Measurements from ENCODE around the gene EIF4EBP2.
A peak's percentile ranks its signal among the peaks of the same experiment; 100 is the strongest.

The EIF4EBP2 gene
- 81.5 to 144 reads per million in 2 experiments for total RNA-seq

DNA sequence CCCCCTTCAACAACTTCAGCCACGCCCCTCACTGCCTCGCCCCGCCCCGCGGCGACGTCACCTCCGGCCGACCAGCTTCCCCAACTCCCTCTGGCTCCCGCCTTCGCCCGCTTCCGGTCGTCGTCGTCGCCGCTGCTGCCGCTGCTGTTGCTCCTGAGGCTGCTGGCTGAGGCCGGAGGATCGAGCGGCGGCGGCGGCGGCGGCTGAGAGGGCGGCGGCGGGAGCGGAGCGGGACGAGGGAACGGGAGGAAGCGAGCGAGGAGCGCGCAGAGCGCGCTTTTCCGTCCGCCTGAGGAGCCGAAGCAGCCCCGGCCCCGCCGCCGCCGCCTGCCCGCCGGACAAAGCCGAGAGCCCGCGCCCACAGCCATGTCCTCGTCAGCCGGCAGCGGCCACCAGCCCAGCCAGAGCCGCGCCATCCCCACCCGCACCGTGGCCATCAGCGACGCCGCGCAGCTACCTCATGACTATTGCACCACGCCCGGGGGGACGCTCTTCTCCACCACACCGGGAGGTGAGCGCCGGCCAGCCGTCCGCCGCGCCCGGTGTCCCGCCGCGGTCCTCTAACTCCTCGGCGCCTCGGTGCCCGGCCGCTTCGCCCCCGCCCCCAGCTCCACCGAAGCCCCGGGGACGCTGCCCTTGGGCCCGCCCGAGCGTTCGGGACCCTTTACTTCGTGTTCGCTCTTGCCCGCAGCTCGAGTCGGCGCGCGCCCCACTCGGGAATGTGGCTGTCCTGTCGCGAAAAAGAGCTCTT, at the start of gene EIF4EBP2:
EIF4EBP2 (plus strand) TSS at position 110 of the 751 bp plus-strand sequence; CDS start at position 367, 257 bp downstream.
- DNase-seq (ENCODE audit: low read depth), result peak; percentile 98

DNA sequence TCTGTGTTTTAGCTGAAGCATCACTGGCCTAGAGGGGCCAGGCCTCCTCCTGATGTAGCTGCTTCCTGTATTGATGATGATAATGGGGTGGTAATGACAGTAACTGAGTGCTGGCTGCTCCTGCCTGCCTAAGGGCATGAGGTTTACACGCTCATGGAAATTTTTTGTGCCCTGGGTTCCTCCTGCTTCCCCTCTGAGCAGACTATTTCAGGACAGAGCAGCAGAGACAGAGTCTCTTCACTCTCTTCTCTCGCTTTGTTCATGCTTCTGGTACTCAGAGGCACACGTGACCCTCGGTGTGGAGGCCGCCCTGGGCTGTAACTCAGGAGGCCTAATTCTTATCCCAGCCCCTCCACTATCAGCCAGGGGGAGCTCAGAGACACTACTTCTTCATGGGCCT, 49.4 kb upstream of the EIF4EBP2 start:
- DNase-seq (ENCODE audit: low read depth), result no peak

- no peak for DNase-seq (ENCODE audit: low read depth)
Observed at GRCh38 chr10:70355051-70356021, 48.6 kb upstream of the EIF4EBP2 start.

DNA sequence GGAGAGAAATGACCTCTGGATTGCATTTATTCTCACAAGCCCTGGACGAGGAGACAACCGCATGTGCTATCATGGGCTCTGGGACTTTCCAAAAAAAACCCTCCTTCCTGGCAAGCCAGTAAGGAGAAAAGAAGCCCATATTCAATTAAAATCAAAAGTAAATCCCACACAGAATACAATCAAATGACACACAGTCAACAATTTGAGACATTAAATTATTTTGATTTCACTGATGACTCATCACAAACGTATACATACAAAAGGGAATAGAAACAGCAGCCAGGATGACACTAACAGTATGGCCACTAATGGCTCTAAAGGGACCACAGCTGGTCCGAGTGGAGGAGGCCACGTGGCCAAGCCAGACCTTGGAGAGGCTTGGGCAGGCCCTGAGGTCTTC, 46.4 kb upstream of the EIF4EBP2 start:
- DNase-seq (ENCODE audit: low read depth), result no peak

DNA sequence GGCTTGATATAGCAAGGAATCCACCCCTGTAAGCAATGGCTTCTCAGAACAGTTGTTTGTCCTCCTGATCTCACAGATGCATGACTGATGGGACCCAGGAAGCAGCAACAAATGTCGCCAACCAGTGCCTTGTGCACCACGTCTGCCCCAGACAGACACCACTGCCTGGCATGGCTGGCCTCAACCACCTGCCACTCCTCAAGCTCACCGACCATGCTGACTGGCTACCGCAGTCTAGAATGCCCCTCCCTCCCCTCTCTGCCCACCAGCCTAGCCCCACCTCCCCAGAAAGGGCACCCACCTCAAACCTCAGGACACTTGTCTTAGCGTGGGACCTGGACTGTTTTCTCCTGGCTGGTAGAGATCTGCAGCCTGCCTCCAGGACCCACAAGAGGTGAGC, 45.5 kb upstream of the EIF4EBP2 start:
- DNase-seq (ENCODE audit: low read depth), result no peak

GRCh38 chr10:70359017-70359550, 44.9 kb upstream of the EIF4EBP2 start:
- no peak for DNase-seq (ENCODE audit: low read depth)

DNA sequence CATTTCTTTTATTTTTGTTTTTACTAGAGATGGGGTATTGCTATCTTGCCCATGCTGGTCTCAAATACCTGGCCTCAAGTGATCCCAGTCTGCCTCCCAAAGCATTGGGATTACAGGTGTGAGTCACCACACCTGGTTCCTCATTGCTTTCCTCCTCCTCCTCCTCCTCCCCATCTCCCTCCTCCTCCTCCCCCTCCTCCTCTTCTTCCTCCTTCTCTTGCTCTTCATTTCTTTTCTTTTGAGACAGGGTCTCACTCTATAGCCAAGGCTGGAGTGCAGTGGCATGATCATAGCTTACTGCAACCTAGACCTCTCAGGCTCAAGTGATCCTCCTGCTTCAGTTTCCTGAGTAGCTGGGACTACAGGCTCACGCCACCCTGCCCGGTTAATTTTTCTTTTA, 43.7 kb upstream of the EIF4EBP2 start:
- no peak for DNase-seq (ENCODE audit: low read depth)

- DNase-seq (ENCODE audit: low read depth), result no peak
Observed at GRCh38 chr10:70362328-70362727, 41.6 kb upstream of the EIF4EBP2 start.

DNA sequence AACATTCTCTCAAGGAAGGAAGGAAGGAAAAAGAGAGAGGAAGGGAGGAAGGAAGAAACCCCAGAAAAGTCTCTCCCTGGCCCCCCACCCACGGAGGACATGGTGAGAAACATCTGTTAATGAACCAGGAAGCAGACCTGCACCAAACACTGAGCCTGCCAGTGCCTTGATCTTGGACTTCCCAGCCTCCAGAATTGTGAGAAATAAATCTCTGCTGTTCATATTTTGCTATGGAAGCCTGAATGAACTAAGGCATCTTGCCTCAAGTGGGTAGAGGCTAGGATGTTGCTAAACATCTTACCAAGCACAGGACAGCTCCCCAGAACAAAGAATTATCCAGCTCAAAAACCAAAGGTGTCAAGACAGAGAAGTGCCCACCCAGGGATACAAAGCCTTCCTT, 40.7 kb upstream of the EIF4EBP2 start:
- no peak for DNase-seq (ENCODE audit: low read depth)

DNA sequence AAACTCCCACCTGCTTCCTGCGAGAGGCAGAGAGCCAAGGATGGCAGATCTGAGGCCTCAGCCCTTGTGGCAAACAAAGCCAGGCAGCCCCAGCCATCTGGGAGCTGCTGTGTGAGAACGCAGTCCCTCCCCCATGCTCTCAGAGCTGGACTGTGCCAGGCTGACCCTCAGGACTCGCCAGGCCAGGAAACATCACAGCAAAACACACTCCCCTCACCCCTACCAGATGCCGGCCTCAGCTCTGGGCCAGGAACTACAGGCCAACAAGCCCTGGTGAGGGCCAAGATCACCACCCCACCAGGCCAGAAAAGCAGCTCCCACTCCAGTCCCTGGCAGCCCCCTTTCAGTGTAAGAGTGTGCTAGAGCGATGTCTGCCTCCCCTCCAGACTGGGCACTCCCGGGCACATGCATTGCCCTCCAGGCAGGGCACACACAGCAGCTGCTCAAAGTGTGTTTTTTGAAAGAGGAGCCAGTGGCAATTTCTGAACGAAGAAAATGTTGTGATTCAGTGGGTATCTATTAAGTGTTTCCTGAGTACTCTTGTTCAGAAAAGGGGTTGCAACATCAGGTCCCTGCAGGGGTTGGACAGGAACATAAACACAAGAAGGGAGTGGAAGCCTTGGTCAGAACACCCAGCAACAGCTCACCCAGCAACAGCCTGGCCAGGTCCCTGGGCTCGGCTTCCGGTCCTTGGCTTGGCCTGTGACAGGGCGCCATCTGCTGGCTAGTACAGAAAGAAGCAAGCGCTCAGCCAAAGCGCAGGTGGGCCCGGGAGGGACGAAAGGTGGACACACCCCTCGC, 39.8 kb upstream of the EIF4EBP2 start:
- DNase-seq (ENCODE audit: low read depth), result peak; percentile 72

- DNase-seq (ENCODE audit: low read depth), result no peak
Observed at GRCh38 chr10:70364772-70365091, 39.2 kb upstream of the EIF4EBP2 start.

DNA sequence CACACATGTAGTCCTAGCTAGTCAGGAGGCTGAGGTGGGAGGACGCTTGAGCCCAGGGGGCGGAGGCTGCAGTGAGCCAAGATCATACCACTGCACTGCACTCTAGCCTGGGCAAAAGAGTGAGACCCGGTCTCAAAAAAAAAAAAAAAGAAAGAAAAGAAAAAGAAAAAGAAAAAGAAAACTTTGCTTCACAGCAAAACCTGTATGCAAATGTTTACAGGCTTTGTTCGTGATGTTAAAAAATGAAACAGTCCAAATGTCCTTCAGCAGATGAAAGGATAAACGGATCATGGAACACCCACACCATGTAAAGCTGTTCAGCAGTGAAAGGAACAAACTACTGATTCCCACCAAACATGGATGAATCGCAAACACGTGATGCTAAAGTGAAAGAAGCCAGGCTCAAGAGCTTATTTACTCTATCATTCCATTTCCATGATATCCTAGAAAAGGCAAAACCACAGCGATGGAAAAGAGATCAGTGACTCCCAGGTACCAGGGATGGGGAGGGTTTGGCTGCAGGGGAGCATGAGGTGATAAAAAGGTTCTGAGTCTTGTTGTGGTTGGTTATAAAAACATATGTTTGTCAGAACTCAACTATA, 36.6 kb upstream of the EIF4EBP2 start:
- DNase-seq (ENCODE audit: low read depth), result no peak

DNA sequence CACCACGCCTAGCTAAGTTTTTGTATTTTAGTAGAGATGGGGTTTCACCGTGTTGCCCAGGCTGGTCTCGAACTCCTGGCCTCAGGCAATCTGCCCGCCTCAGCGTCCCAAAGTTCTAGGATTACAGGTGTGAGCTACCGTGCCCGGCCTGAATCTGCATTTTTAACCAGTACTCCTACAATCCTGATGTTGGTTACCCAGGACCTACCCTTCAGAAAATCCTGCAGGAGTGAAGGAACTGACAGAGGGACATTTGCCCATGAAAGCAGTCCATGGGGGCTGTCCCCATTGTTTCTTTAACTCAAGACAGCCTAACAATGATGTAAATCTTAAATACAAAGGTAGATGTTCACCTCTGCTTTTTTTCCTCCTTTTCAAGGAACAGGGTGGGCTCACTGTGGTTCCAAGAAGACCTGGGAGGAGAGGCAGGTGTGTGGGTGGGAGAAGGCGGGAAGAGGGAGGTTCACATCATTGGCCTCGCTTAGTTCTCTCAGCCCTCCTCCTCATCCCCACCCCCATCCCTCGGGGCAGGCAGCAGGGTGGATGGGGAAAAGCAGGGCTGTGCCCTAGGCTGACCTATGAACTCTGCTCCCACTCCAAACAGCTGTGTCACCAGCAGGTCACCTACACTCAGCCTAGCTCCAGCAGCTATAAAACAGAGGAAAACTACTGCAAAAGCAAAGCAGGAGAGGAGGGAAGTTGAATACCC, 35.0 kb upstream of the EIF4EBP2 start:
- no peak for DNase-seq (ENCODE audit: low read depth)

DNA sequence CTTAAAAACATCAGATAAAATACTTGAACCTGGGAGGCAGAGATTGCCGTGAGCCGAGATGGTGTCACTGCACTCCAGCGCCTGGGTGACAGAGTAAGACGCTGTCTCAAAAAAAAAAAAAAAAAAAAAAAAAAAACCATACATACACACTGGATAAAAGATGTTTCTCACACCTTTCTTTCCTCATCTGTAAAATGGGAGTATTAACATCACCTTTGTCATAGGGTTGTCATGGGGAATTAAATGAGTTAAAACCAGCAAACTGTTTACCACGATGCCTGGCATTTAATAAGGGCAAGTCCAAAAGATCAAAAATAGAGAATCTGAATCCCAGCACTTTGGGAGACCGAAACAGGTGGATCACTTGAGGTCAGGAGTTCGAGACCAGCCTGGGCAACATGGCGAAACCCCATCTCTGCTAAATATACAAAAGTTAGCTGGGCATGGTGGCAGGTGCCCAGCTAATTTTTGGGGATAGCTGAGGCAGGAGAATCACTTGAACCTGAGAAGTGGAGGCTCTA, 34.4 kb upstream of the EIF4EBP2 start:
- DNase-seq (ENCODE audit: low read depth), result no peak

GRCh38 chr10:70370766-70371165, 33.2 kb upstream of the EIF4EBP2 start:
- DNase-seq (ENCODE audit: low read depth), result no peak

DNA sequence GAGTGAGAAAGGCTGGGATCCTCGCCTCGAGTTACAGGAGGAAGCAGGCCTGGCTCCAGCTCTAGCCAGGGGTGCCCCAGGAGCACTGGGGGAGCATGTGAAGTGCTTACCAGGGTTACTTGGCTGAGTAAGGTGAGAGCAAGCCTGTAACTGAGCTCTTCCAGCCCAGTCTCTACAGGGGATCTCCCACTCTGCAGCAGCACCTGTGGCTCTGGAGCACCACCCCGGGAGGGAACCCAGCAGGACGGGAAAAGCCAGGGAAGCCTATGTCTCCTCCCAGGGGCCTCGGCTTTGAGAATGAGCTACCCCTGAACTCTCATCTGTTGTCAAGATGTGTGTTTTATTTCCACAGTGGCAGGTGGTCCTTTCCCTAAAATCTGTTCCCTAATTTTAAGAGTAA, 32.1 kb upstream of the EIF4EBP2 start:
- DNase-seq (ENCODE audit: low read depth), result no peak

DNA sequence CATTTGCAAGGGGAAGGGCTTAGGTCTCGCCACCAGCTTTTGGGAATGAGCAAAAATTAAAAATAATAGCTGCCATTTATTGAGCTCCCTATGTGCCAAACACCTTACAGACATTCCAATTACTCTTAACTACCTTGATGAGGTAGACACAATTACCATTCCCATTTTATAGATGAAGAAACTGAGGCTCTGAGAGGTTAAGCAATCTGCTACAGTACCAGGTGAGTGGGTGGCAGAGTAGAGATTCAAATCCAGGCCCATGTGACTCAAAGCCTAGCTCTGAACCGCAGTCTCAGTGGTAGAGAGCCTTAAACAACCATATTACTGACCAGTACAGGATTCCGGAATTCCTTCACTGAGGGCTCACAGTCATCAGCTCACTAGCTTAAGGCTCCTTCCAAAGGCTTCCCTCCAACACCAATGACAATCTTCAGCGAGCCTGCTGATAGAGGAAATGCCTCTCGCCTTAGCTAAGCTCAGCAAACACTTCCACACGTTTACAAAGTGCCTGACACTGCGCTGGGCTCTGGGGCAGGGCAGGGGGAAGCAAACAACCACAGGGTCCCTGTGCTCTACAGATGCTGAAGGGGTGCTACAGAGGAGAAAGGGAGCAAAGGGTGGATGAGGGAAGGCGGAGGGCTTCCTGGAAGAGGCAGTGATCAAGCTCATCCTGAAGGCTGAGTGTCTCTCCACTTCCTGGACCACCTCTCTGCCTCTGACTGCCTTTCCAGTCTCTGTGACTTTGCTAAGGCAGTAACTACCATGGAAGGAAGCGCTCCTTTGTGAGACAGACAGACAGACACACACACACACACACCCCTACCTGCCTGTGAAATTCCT, 28.9 kb upstream of the EIF4EBP2 start:
- DNase-seq (ENCODE audit: low read depth), result no peak

GRCh38 chr10:70376436-70377378, 27.2 kb upstream of the EIF4EBP2 start:
- DNase-seq (ENCODE audit: low read depth), result no peak

DNA sequence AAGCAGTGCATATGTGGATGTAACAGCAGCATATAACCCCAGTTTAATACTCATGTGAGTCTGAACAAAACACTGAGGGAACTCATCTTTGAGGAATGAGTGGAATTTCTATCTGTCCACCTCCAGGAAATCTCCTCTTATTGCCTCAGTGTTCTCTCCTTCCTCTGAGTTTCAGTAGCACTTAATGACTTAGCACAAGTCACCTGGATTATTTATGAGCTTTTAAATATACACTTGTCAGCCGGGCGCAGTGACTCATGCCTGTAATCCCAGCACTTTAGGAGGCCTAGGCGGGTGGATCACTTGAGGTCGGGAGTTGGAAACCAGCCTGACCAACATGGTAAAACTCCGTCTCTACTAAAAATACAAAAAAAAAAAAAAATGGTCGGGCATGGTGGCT, 25.8 kb upstream of the EIF4EBP2 start:
- DNase-seq (ENCODE audit: low read depth), result no peak

Data from T follicular helper cell (primary cell).